GM13976 (cell line): ENCODE data around the gene PIEZO2.

Source experiments
- DNase-seq: peaks from one replicate; pipeline ENCODE4 v3.0.0; 2012; ENCODE audit warnings: low spot score
- CTCF ChIP-seq: IDR thresholded peaks from 2 replicates; pipeline ENCODE4 v1.5.1; 2012; ENCODE audit warnings: borderline replicate concordance, mild to moderate bottlenecking; ENCODE audit not compliant: insufficient read depth; ENCODE audit errors: extremely low read depth, missing control alignments, control extremely low read depth
- in situ Hi-C: fragments of 300-500 bp; cut with MboI; formaldehyde crosslinking; loops from one replicate; pipeline ENCODE4 v1.12.0; 2022; ENCODE audit warnings: low sequenced_read_pairs, mixed read lengths, inconsistent platforms; ENCODE audit not compliant: unreplicated experiment

The PIEZO2 gene

GRCh38 chr18:11047156-11047555 lies 102.2 kb downstream of the PIEZO2 start:
- DNase-seq = no peak
- in situ Hi-C loops = loop anchor here (10.0 to 25.0 kb wide), 2 partner anchors 90 to 202 kb away; partner anchors contain the start of gene PIEZO2
- TF ChIP-seq CTCF = no peak

- no peak for DNase-seq
- TF ChIP-seq CTCF = no peak
- in situ Hi-C loops = loop anchor here (10.0 to 25.0 kb wide), 2 partner anchors 91 to 201 kb away; partner anchors contain the start of gene PIEZO2
Observed at GRCh38 chr18:11046140-11046539, 103.2 kb downstream of the PIEZO2 start.

- in situ Hi-C loops = loop anchor here (10.0 to 25.0 kb wide), 2 partner anchors 94 to 199 kb away; partner anchors contain the start of gene PIEZO2
- DNase-seq = no peak
- no peak for TF ChIP-seq CTCF
Observed at GRCh38 chr18:11043694-11044093, 105.7 kb downstream of the PIEZO2 start.

- DNase-seq = no peak
- in situ Hi-C loops = loop anchor here (10.0 to 25.0 kb wide), 2 partner anchors 95 to 197 kb away; partner anchors contain the start of gene PIEZO2
- TF ChIP-seq CTCF = no peak
Observed at GRCh38 chr18:11042247-11042646, 107.1 kb downstream of the PIEZO2 start.

- TF ChIP-seq CTCF = peak; percentile 67
- DNase-seq = peak; percentile 50
- in situ Hi-C loops = loop anchor here (10.0 to 25.0 kb wide), 2 partner anchors 96 to 196 kb away; partner anchors contain the start of gene PIEZO2
Observed at GRCh38 chr18:11040823-11041656, 108.3 kb downstream of the PIEZO2 start.

GRCh38 chr18:11040359-11040758 lies 109.0 kb downstream of the PIEZO2 start:
- in situ Hi-C loops = loop anchor here (10.0 to 25.0 kb wide), 2 partner anchors 97 to 196 kb away; partner anchors contain the start of gene PIEZO2
- DNase-seq = no peak
- TF ChIP-seq CTCF = no peak
